C4-2B (cell line): Measurements from ENCODE around the gene MAP4K1.

ENCODE experiments used
- CTCF ChIP-seq: fragments of 450-650 bp; conservative IDR thresholded peaks from 2 replicates; pipeline ENCODE4 v1.5.1; 2017; ENCODE audit warnings: mild to moderate bottlenecking
- ZFX ChIP-seq: fragments of 450-650 bp; IDR thresholded peaks from 2 replicates; pipeline ENCODE4 v1.6.1; 2017

- no peak for TF ChIP-seq CTCF
- no peak for TF ChIP-seq ZFX
Observed at GRCh38 chr19:38597075-38597474, 20.7 kb downstream of the MAP4K1 start.
